LNCAP (cell line): Measurements from ENCODE around the gene CEP63.

Experiments
- TF ChIP-seq, protein P1 (sequence below): fragments of 450-650 bp; IDR thresholded peaks from 2 replicates; pipeline ENCODE4 v1.5.1; 2017; ENCODE audit warnings: mild to moderate bottlenecking

CEP63 gene

DNA sequence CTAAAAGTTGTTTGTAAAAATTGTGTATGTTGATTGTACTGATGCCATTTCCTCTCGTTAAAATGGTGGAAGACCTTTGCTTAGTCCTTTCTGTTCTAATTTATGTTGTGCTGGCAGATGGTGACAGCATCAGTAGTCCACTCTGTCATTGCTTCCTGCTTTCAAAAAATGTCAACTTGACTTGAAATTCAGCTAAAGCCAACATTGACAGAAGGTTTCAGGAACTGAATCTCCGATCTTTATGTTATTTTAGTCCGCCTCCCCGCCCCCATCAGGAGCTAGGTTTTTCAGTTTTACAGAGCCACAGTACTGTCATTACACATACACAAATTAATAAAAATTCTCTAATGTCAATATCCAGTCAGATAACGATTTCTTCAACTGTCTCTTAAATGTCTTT, 1.5 kb downstream of the CEP63 start:
- TF ChIP-seq, protein P1, sequence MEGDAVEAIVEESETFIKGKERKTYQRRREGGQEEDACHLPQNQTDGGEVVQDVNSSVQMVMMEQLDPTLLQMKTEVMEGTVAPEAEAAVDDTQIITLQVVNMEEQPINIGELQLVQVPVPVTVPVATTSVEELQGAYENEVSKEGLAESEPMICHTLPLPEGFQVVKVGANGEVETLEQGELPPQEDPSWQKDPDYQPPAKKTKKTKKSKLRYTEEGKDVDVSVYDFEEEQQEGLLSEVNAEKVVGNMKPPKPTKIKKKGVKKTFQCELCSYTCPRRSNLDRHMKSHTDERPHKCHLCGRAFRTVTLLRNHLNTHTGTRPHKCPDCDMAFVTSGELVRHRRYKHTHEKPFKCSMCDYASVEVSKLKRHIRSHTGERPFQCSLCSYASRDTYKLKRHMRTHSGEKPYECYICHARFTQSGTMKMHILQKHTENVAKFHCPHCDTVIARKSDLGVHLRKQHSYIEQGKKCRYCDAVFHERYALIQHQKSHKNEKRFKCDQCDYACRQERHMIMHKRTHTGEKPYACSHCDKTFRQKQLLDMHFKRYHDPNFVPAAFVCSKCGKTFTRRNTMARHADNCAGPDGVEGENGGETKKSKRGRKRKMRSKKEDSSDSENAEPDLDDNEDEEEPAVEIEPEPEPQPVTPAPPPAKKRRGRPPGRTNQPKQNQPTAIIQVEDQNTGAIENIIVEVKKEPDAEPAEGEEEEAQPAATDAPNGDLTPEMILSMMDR = no peak

DNA sequence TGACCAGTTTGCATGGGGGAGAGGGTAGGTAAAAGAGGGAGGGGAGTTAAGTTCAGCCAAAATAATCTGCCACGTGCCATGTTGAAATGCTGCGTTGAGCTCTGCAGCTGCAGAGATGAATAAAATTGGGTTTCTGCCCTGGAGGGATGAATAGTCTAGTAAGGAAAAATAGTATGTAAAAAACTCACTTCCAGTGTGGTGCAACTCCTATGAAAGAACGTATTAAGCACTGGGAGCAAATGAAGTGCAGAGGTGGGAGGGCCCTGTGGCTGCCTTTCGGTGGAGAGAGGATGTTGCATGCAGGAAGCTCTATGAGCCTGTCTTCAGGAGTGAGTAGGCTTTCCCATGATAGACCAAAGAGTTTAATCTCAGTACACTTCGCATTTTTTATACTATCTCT, 8.6 kb downstream of the CEP63 start:
- TF ChIP-seq, protein P1 = no peak

DNA sequence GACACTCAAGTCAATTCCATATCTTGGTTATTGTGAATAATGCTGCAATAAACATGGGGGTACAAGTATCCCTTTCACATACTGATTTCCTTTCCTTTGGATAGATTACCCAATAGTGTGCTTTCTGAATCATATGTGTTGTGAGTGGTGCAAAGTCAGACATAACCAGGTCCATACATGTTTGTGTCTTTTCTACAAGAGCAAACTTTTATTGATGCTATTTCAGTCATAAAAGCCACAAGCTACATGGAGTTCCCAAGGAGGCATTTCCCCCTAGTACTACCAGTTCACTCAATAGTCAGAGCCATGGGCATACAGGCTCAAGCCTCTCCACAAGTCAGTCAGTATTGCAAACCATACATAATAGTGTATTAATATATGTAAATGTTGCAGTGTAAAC, 10.1 kb downstream of the CEP63 start:
- TF ChIP-seq, protein P1 = no peak

DNA sequence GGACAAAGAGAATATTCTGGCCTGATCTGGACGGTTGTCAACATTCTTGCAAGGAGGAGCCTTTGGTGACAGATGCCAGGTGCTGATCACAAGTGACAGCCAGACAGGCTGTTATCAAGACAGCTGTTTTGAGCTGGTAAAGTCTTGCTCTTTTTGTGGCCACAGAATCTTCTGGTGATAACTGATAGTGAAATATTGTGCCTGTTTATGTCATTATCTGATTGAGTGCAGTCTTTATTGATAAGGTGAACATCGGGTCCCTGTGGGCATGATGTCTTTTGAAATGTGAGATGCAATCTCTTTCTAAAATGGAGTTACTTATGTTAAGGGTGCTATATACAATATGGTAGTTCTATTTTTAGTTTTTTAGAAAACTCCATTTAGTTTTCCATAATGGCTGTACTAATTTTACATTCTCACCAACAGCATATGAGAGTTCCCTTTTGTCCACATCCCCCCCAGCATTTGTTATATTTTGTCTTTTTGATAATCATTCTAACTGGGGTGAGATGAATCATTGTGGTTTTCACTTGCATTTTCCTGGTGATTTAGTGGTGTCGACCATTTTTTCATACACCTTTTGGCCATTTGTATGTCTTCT, 10.7 kb downstream of the CEP63 start:
- TF ChIP-seq, protein P1 = no peak

DNA sequence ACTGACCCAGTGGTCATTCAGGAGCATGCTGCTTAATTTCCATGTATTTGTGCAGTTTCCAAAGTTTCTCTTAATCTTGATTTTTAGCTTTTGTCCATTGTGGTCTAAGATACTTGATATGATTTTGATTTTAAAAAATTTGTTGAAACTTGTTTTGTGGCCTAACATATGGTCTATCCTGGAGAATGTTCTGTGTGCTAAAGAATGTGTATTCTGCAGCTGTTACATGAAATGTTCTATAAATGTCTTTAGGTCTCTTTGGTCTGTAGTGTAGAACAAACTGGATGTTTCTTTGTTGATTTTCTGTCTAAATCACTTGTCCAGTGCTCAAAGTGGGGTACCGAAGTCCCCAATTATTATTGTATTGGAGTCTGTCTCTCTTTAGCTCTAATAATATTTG, 17.4 kb downstream of the CEP63 start:
- TF ChIP-seq, protein P1 = no peak

DNA sequence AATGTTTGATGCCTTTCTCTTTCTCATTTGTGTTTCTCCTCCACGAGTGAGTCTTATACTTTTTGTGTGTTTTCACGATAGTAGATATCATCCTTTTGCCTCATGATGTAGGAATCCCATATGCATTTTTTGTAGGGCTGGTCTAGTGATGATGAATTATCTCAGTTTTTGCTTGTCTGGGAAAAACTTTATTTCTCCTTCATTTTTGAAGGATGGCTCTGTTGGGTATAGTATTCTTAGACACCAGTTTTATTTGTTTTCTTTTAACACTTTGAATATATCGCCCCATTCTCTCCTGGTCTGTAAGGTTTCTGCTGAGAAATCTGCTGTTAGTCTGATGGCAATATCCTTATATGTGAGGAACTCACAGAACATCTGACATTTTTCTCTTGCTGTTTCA, 18.3 kb downstream of the CEP63 start:
- TF ChIP-seq, protein P1 = no peak

DNA sequence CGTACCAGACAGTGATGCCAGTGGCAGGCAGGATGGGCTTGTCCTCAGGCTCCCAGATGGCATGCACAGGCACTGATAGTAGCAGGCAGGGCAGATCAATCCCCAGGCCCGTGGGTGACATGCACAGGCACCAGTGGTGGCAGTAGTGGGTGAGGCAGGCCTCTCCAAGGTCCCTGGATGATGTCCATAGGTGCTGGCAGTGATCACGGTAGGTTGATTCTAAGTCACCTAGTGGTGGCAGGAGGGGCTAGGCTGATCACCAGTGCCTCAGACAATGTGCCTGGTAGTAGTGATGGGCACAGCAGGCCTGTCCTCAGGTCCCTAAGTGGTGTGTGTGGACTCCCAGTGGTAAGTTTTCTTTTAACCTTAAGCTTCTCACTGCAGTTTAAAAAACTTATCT, 19.6 kb downstream of the CEP63 start:
- TF ChIP-seq, protein P1 = no peak

DNA sequence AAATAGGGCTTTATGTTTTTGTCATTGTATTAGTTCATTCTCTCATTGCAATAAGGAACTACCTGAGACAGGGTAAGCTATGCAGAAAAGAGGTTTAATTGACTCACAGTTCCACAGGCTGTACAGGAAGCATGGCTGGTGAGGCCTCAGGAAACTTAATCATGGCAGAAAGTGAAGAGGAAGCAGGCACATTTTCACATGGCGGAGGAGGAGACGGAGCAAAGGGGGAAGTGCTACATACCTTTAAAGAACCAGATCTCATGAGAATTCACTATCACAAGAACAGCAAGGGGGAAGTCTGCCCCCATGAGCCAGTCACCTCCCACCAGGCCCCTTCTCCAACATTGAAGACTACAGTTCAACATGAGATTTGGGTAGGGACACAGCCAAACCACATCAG, 25.6 kb downstream of the CEP63 start:
- TF ChIP-seq, protein P1 = no peak
